ENCODE measurements around the gene FMN2. TPM values are rescaled to one million over a fixed set of nuclear protein-coding genes. Genes with fewer than 3 reads are reported as not detected.
A peak's percentile ranks its signal among the peaks of the same experiment; 100 is the strongest.

The FMN2 gene
- polyA plus RNA-seq, 2 of the 4 experiments (the other 2 are of a cell fraction): 2.8 to 4.2 TPM

DNA sequence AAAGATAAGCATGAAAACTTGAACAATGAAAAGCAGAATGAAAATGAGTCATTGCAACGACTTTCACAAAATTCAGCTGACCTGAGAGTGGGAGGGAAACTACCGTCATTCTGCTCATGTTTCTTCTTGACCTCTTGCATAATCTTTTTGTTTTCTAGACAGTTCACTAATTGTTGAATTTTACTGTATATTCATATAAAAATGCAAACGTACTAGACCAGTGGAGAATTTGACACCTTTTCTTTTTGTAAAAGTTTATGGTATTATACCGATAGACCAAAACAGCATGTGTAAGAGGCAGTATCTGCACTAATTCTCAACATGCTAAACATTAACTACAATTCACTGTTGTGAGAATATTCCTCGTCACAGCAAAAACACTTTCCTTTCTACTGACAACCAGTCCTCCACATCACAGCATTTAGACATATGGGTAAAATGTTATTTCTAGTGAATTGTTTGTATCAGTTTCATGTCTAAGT, 382.5 kb downstream of the FMN2 start:
- DNase-seq (ENCODE audit: low read depth in 1 of 2, low spot score in 1 of 2): no peak
- H3K4me1 ChIP-seq: peaks cover 9% of the 10 kb centered on the region; the same call in 2 of the 3 replicates
- POLR2A ChIA-PET: no interaction called here
- H3K4me3 ChIP-seq: no peak overlapping the region
- peak overlapping the region; percentile 30; the same call in 2 of the 3 replicates for H3K4me2 ChIP-seq
- H3K27ac ChIP-seq: no peak overlapping the region
- no peak for ATAC-seq
- 61% methylated on average over 5 of the region's 5 CpGs for WGBS (ENCODE audit: missing lambda C conversion rate)
- CTCF ChIA-PET: interaction anchor here (1.7 kb wide), 1 partner anchor 18 kb away, joined by 5 read pairs; no protein-coding TSS in a partner anchor
- TF ChIP-seq POLR2AphosphoS2 (conservative IDR thresholded peaks at IDR 0.05; ENCODE audit: low read length) (no peak), MYC (IDR thresholded peaks at IDR 0.05; ENCODE audit: borderline replicate concordance, low read length) (no peak), CEBPB (IDR thresholded peaks at IDR 0.05) (peak in 1 of 2 experiments; percentile 13; a peak in 1 of 4 replicates)
- H3K9me3 ChIP-seq: no peaks in the 10 kb centered on the region
- no peak for FAIRE-seq

DNA sequence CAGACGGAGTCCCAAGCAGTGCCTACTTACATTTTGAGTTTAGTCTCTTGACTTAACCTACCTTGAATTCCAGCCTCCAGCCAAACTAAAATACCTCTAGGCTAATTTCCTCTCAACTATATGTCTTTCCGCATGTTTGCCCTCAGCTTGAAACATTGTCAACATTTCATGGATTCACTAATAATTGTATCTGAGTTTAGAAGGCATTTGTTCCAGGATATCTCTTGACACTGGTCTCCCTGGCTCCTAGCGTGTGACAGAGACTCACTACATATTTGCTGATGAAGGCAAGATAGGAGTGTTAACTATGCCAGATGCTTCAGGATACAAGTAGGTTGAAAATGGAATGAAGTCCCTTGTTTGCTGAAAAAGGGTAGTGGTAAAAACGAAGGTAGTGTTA, 384.1 kb downstream of the FMN2 start:
- Histone ChIP-seq H3K4me1 (peaks cover 9% of the 10 kb centered on the region; the same call in 2 of the 3 replicates), H3K4me3 (no peak overlapping the region), H3K9me3 (no peaks in the 10 kb centered on the region), H3K27ac (no peak overlapping the region), H3K4me2 (no peak overlapping the region)
- ChIA-PET POLR2A (no interaction called here), CTCF (interaction anchor here (1.0 kb wide), 1 partner anchor 21 kb away, joined by 3 read pairs; no protein-coding TSS in a partner anchor)
- DNase-seq (ENCODE audit: low read depth in 1 of 2, low spot score in 1 of 2) (no peak), ATAC-seq (no peak), FAIRE-seq (no peak)
- TF ChIP-seq, protein P1, sequence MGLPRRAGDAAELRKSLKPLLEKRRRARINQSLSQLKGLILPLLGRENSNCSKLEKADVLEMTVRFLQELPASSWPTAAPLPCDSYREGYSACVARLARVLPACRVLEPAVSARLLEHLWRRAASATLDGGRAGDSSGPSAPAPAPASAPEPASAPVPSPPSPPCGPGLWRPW (IDR thresholded peaks at IDR 0.05): no peak
- TF ChIP-seq BHLHE40 (IDR thresholded peaks at IDR 0.05; ENCODE audit: low read depth, low read length): no peak
- TF ChIP-seq JUNB (IDR thresholded peaks at IDR 0.05): no peak
- TF ChIP-seq, protein P2, sequence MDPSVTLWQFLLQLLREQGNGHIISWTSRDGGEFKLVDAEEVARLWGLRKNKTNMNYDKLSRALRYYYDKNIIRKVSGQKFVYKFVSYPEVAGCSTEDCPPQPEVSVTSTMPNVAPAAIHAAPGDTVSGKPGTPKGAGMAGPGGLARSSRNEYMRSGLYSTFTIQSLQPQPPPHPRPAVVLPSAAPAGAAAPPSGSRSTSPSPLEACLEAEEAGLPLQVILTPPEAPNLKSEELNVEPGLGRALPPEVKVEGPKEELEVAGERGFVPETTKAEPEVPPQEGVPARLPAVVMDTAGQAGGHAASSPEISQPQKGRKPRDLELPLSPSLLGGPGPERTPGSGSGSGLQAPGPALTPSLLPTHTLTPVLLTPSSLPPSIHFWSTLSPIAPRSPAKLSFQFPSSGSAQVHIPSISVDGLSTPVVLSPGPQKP (IDR thresholded peaks at IDR 0.05; ENCODE audit: low read depth, low read length): no peak
- TF ChIP-seq NR3C1 (IDR thresholded peaks at IDR 0.05): no peak
- 85% methylated on average over 4 of the region's 4 CpGs for WGBS (ENCODE audit: missing lambda C conversion rate)

DNA sequence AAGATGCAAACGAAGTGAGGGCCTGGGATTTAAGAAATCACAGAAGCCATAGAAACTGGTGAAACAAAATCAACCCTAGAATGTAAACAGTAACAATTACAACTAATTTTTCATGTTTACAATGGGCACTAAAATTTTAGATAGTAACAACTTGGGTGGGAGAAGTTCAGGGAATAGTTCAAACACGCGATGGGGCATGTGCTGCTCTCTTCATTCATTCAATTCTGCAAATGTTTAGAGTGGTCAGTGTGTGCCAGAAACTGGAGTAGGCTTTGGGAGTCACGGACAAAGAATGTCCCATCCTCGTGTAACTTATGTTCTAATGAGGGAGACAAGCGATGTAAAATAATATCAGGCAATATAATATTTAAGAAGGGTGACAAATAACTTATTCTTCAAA, 386.9 kb downstream of the FMN2 start:
- Histone ChIP-seq H3K4me2 (no peak overlapping the region), H3K4me1 (peaks cover 8% of the 10 kb centered on the region; the same call in 2 of the 3 replicates), H3K4me3 (no peak overlapping the region), H3K9me3 (no peaks in the 10 kb centered on the region), H3K27ac (no peak overlapping the region)
- TF ChIP-seq SREBF2 (IDR thresholded peaks at IDR 0.05): no peak
- ATAC-seq (no peak), DNase-seq (ENCODE audit: low read depth in 1 of 2, low spot score in 1 of 2) (no peak), FAIRE-seq (no peak)
- ChIA-PET CTCF (no interaction called here), POLR2A (no interaction called here)
- 73% methylated on average over 6 of the region's 6 CpGs for WGBS (ENCODE audit: missing lambda C conversion rate)

DNA sequence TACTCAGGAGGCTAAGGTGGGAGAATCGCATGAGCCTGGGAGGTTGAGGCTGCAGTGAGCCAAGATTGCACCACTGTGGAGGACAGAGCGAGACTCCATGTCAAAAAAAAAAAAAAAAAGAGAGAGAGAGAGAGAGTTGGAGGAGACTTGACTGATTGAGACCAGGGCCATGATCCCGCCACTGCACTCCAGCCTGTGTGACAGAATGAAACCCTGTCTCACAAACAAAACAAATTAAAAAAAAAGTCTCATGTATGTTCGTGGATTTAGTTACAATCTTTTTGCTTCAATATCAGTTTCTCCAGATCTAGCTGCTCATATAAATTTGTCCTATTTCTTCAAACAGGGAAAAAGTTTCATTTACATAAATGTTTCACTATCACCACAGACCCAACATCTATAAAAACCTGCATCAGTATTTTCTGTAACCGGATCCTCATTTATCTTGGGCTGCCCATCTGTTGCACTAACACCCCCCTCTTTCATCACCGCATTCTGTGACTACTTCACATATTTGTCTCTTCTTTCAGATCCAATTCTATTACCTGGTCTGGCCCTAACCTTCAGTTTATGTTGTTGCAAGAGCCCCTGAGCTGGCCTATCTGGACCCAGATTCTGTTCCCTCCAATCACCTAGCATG, 393.2 kb downstream of the FMN2 start:
- ATAC-seq (no peak), DNase-seq (ENCODE audit: low read depth in 1 of 2, low spot score in 1 of 2) (no peak), FAIRE-seq (no peak)
- H3K4me3 ChIP-seq: no peak overlapping the region
- H3K4me1 ChIP-seq: no peaks in the 10 kb centered on the region
- ChIA-PET POLR2A (no interaction called here), CTCF (interaction anchor here (0.6 to 1.5 kb wide), 2 partner anchors 20 to 200 kb away, joined by 3 to 4 read pairs; no protein-coding TSS in a partner anchor)
- WGBS (ENCODE audit: missing lambda C conversion rate): 86% methylated on average over 6 of the region's 6 CpGs
- no peak overlapping the region for H3K4me2 ChIP-seq
- H3K27ac ChIP-seq: no peak overlapping the region
- no peaks in the 10 kb centered on the region for H3K9me3 ChIP-seq
- no peak for TF ChIP-seq KDM5A (IDR thresholded peaks at IDR 0.05)
- no peak for TF ChIP-seq ZFP36 (IDR thresholded peaks at IDR 0.05; ENCODE audit: borderline replicate concordance, partially characterized antibody)
- TF ChIP-seq NPAS2 (CRISPR knock-in tag; IDR thresholded peaks at IDR 0.05; ENCODE audit: borderline replicate concordance): no peak
- TF ChIP-seq, protein P3, sequence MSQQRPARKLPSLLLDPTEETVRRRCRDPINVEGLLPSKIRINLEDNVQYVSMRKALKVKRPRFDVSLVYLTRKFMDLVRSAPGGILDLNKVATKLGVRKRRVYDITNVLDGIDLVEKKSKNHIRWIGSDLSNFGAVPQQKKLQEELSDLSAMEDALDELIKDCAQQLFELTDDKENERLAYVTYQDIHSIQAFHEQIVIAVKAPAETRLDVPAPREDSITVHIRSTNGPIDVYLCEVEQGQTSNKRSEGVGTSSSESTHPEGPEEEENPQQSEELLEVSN (IDR thresholded peaks at IDR 0.05; ENCODE audit: borderline replicate concordance, low read depth): no peak
- no peak for TF ChIP-seq EHF (CRISPR knock-in tag; IDR thresholded peaks at IDR 0.05)
- no peak for TF ChIP-seq CHD4 (IDR thresholded peaks at IDR 0.05; ENCODE audit: borderline replicate concordance)
- TF ChIP-seq SMC3 (IDR thresholded peaks at IDR 0.05): no peak
- TF ChIP-seq CEBPB (IDR thresholded peaks at IDR 0.05): no peak
- TF ChIP-seq, protein P4, sequence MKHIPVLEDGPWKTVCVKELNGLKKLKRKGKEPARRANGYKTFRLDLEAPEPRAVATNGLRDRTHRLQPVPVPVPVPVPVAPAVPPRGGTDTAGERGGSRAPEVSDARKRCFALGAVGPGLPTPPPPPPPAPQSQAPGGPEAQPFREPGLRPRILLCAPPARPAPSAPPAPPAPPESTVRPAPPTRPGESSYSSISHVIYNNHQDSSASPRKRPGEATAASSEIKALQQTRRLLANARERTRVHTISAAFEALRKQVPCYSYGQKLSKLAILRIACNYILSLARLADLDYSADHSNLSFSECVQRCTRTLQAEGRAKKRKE (CRISPR knock-in tag; IDR thresholded peaks at IDR 0.05; ENCODE audit: low read depth): no peak
- no peak for TF ChIP-seq RCOR1 (IDR thresholded peaks at IDR 0.05; ENCODE audit: low read depth, low read length)
- no peak for TF ChIP-seq FOSB (CRISPR knock-in tag; IDR thresholded peaks at IDR 0.05)
- no peak for TF ChIP-seq ZC3H11A (IDR thresholded peaks at IDR 0.05)
- TF ChIP-seq NFE2L2 (conservative IDR thresholded peaks at IDR 0.05; ENCODE audit: low read length): no peak
